H9 (cell line): ENCODE data around the gene HIBCH. TPM values are rescaled to one million over a fixed set of nuclear protein-coding genes. Genes with fewer than 3 reads are reported as not detected.

ENCODE experiments used
- DNase-seq: peaks from one replicate; pipeline ENCODE4 v3.0.0-alpha.2; 2017
- H2AFZ ChIP-seq: one replicate; pipeline ENCODE4 v1.6.1; 2013; ENCODE audit warnings: mild to moderate bottlenecking, low read length, control low read depth, moderate library complexity
- H2AK5ac ChIP-seq: 2 replicates; pipeline ENCODE4 v1.6.1; 2013; ENCODE audit warnings: low read length, control low read depth, mixed read lengths; ENCODE audit not compliant: insufficient read length
- H2BK120ac ChIP-seq: one replicate; pipeline ENCODE4 v1.6.1; 2013; ENCODE audit warnings: low read depth, mild to moderate bottlenecking, low read length, control low read depth, inconsistent platforms; ENCODE audit not compliant: poor library complexity, severe bottlenecking
- H2BK12ac ChIP-seq: 2 replicates; pipeline ENCODE4 v1.6.1; 2013; ENCODE audit warnings: low read length, control low read depth, mixed read lengths, low read depth; ENCODE audit not compliant: insufficient read length
- H2BK15ac ChIP-seq: 2 replicates; pipeline ENCODE4 v1.6.1; 2013; ENCODE audit warnings: low read depth, low read length, control low read depth
- H2BK20ac ChIP-seq: one replicate; pipeline ENCODE4 v1.6.1; 2013; ENCODE audit warnings: low read depth, mild to moderate bottlenecking, low read length, control low read depth, inconsistent platforms; ENCODE audit not compliant: poor library complexity, severe bottlenecking
- H2BK5ac ChIP-seq: 2 replicates; pipeline ENCODE4 v1.6.1; 2013; ENCODE audit warnings: low read length, control low read depth, mixed read lengths; ENCODE audit not compliant: insufficient read length
- H3K14ac ChIP-seq: 2 replicates; pipeline ENCODE4 v1.6.1; 2013; ENCODE audit warnings: low read length, control low read depth; ENCODE audit not compliant: insufficient read depth
- H3K18ac ChIP-seq: 2 replicates; pipeline ENCODE4 v1.6.1; 2013; ENCODE audit warnings: low read depth, mild to moderate bottlenecking, mixed read lengths, low read length, control low read depth; ENCODE audit not compliant: insufficient read length
- H3K23ac ChIP-seq: 2 replicates; pipeline ENCODE4 v1.6.1; 2013; ENCODE audit warnings: low read length, control low read depth, mixed read lengths, low read depth; ENCODE audit not compliant: insufficient read length
- H3K23me2 ChIP-seq: 2 replicates; pipeline ENCODE4 v1.6.1; 2013; ENCODE audit warnings: low read depth, mild to moderate bottlenecking, mixed read lengths, low read length, control low read depth; ENCODE audit not compliant: insufficient read length, poor library complexity, severe bottlenecking
- H3K27ac ChIP-seq: 2 replicates; pipeline ENCODE4 v1.5.1; 2013; ENCODE audit warnings: low read length, control low read depth, mixed read lengths, low read depth; ENCODE audit not compliant: insufficient read length
- H3K27me3 ChIP-seq: 2 replicates; pipeline ENCODE4 v1.6.1; 2013; ENCODE audit warnings: low read length, control low read depth, inconsistent platforms; ENCODE audit not compliant: insufficient read depth
- H3K4ac ChIP-seq: 2 replicates; pipeline ENCODE4 v1.6.1; 2013; ENCODE audit warnings: low read depth, mild to moderate bottlenecking, control low read depth, inconsistent platforms, low read length, moderate library complexity
- H3K4me1 ChIP-seq: 2 replicates; pipeline ENCODE4 v1.6.1; 2013; ENCODE audit warnings: low read length, control low read depth, inconsistent platforms; ENCODE audit not compliant: insufficient read depth
- H3K4me2 ChIP-seq: 2 replicates; pipeline ENCODE4 v1.6.1; 2013; ENCODE audit warnings: low read length, control low read depth, mixed read lengths; ENCODE audit not compliant: insufficient read length, insufficient read depth
- H3K56ac ChIP-seq: 2 replicates; pipeline ENCODE4 v1.6.1; 2013; ENCODE audit warnings: low read depth, mild to moderate bottlenecking, mixed read lengths, low read length, control low read depth; ENCODE audit not compliant: insufficient read length
- H3K79me1 ChIP-seq: 2 replicates; pipeline ENCODE4 v1.6.1; 2013; ENCODE audit warnings: low read depth, mild to moderate bottlenecking, moderate library complexity, low read length, control low read depth, inconsistent platforms; ENCODE audit not compliant: insufficient read depth, poor library complexity, severe bottlenecking
- H3K79me2 ChIP-seq: 2 replicates; pipeline ENCODE4 v1.6.1; 2013; ENCODE audit warnings: low read length, control low read depth, inconsistent platforms; ENCODE audit not compliant: insufficient read depth
- H3K9ac ChIP-seq: 2 replicates; pipeline ENCODE4 v1.6.1; 2013; ENCODE audit warnings: low read length, control low read depth, mixed read lengths; ENCODE audit not compliant: insufficient read length; ENCODE audit errors: extremely low read depth
- H3K9me3 ChIP-seq: one replicate; pipeline ENCODE4 v1.6.1; 2013; ENCODE audit warnings: low read depth, low read length, inconsistent platforms; ENCODE audit not compliant: control insufficient read depth
- H3T11ph ChIP-seq: one replicate; pipeline ENCODE4 v1.6.1; 2013; ENCODE audit warnings: mild to moderate bottlenecking, low read length, control low read depth, inconsistent platforms
- H4K20me1 ChIP-seq: one replicate; pipeline ENCODE4 v1.6.1; 2013; ENCODE audit not compliant: control insufficient read depth, insufficient read length, insufficient read depth
- H4K5ac ChIP-seq: 2 replicates; pipeline ENCODE4 v1.6.1; 2013; ENCODE audit warnings: low read depth, mild to moderate bottlenecking, mixed read lengths, low read length, control low read depth; ENCODE audit not compliant: insufficient read length
- H4K8ac ChIP-seq: replicated peaks from 2 replicates; pipeline ENCODE4 v1.6.1; 2013; ENCODE audit warnings: low read length, control low read depth, mixed read lengths, low read depth; ENCODE audit not compliant: insufficient read length
- H4K91ac ChIP-seq: 2 replicates; pipeline ENCODE4 v1.6.1; 2013; ENCODE audit warnings: low read depth, mild to moderate bottlenecking, moderate library complexity, mixed read lengths, low read length, control low read depth; ENCODE audit not compliant: insufficient read length
- H3K27ac Mint-ChIP-seq, 3 experiments: 2 replicates in 2 of 3; 3 replicates in 1 of 3; pipeline ENCODE4 v1.8.0; 2020 to 2021; ENCODE audit warnings: mixed read lengths in 3 of 3, mild to moderate bottlenecking in 1 of 3, moderate library complexity in 1 of 3
- H3K27me3 Mint-ChIP-seq: 2 replicates; pipeline ENCODE4 v1.8.0; 2021; ENCODE audit warnings: low read depth, mild to moderate bottlenecking, moderate library complexity, mixed read lengths
- H3K36me3 Mint-ChIP-seq, 3 experiments: 2 replicates in 2 of 3; 3 replicates in 1 of 3; pipeline ENCODE4 v1.8.0; 2020 to 2021; ENCODE audit warnings: low read depth in 3 of 3, mixed read lengths in 3 of 3; ENCODE audit not compliant: insufficient read depth in 1 of 3
- H3K4me1 Mint-ChIP-seq, 2 experiments: 2 replicates each; pipeline ENCODE4 v1.8.0; 2020; ENCODE audit warnings: mixed read lengths in 2 of 2
- H3K4me3 Mint-ChIP-seq, 2 experiments: 2 replicates in 1 of 2; 3 replicates in 1 of 2; pipeline ENCODE4 v1.8.0; 2020 to 2021; ENCODE audit warnings: mild to moderate bottlenecking in 2 of 2, mixed read lengths in 2 of 2, moderate library complexity in 1 of 2
- H3K9me3 Mint-ChIP-seq, 2 experiments: 2 replicates in 1 of 2; 3 replicates in 1 of 2; pipeline ENCODE4 v1.8.0; 2020; ENCODE audit warnings: mild to moderate bottlenecking in 2 of 2, mixed read lengths in 2 of 2, moderate library complexity in 1 of 2
- CTCF ChIP-seq: fragments of 200-600 bp; sonication (generic); conservative IDR thresholded peaks from 3 replicates; pipeline ENCODE4 v1.8.0; 2021; ENCODE audit warnings: antibody characterized with exemption, mild to moderate bottlenecking
- WGBS: extraction: QIAGEN DNeasy Blood & Tissue Kit; methylation state at CpG from one replicate; pipeline ENCODE4 v1.1.7; 2013; ENCODE audit warnings: missing lambda C conversion rate, low lambda C conversion rate, mixed read lengths; ENCODE audit not compliant: insufficient read length; ENCODE audit errors: extremely low coverage; 5-methylcytosine and 5-hydroxymethylcytosine counted together
- total RNA-seq: library from RNA; stranded (reverse); gene quantifications from 2 replicates; pipeline ENCODE4 v1.2.1, GENCODE V29; 2021

Gene HIBCH
- total RNA-seq, 1 experiment from 2014 or later, result 28.0 TPM

DNA sequence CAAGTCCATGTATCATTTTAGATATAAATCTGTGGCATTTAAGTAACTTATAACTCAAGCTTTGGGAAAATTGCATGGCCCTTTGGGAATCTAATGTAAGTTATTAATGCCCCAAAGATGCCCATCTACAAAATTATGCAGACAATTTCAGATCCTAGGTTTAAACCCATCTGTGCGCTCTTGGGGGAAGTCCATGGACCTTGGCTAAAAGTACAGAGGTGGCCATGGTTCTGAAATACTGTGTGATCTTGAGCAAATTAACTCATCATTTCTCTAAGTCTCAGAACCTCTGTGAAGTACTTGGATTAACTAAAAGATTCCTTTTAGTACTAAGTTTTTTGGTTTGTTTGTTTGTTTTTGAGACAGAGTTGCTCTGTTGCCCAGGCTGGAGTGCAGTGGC lies 43.3 kb upstream of the HIBCH start:
- WGBS, result no CpG with 5 or more reads among the region's 1 CpG

More for the DNA sequence above, 43.3 kb upstream of the HIBCH start:
- H4K8ac ChIP-seq, result no peak overlapping the region
- H3K23me2 ChIP-seq, result no peaks in the 10 kb centered on the region
- no peak overlapping the region for H2AFZ ChIP-seq
- no peaks in the 10 kb centered on the region for H3K9me3 ChIP-seq
- no peak overlapping the region for H3T11ph ChIP-seq
- no peak overlapping the region for H2BK20ac ChIP-seq
- Mint-ChIP-seq H3K36me3 (no peaks in the 10 kb centered on the region), H3K4me1 (peaks cover 3 to 6% of the 10 kb centered on the region in 2 experiments; a peak in 3 of 4 replicates), H3K9me3 (no peaks in the 10 kb centered on the region), H3K4me3 (no peak overlapping the region), H3K27me3 (no peaks in the 10 kb centered on the region), H3K27ac (no peak overlapping the region)
- H2AK5ac ChIP-seq, result no peak overlapping the region
- TF ChIP-seq CTCF, result no peak
- H3K23ac ChIP-seq, result no peak overlapping the region
- no peak overlapping the region for H3K4me2 ChIP-seq
- no peak overlapping the region for H3K14ac ChIP-seq
- no peak overlapping the region for H3K9ac ChIP-seq
- no peak overlapping the region for H3K4ac ChIP-seq
- H3K56ac ChIP-seq, result no peak overlapping the region
- H4K5ac ChIP-seq, result no peak overlapping the region
- no peak overlapping the region for H2BK15ac ChIP-seq
- no peaks in the 10 kb centered on the region for H3K4me1 ChIP-seq
- H4K91ac ChIP-seq, result no peak overlapping the region
- no peak overlapping the region for H2BK120ac ChIP-seq
- H3K27me3 ChIP-seq, result no peaks in the 10 kb centered on the region
- no peak overlapping the region for H3K18ac ChIP-seq
- no peaks in the 10 kb centered on the region for H4K20me1 ChIP-seq
- H3K79me2 ChIP-seq, result no peaks in the 10 kb centered on the region
- DNase-seq, result no peak
- H2BK12ac ChIP-seq, result no peak overlapping the region
- no peaks in the 10 kb centered on the region for H3K79me1 ChIP-seq
- no peak overlapping the region for H2BK5ac ChIP-seq
- no peak overlapping the region for H3K27ac ChIP-seq
